ENCODE results near the gene TBC1D21.

The TBC1D21 gene

DNA sequence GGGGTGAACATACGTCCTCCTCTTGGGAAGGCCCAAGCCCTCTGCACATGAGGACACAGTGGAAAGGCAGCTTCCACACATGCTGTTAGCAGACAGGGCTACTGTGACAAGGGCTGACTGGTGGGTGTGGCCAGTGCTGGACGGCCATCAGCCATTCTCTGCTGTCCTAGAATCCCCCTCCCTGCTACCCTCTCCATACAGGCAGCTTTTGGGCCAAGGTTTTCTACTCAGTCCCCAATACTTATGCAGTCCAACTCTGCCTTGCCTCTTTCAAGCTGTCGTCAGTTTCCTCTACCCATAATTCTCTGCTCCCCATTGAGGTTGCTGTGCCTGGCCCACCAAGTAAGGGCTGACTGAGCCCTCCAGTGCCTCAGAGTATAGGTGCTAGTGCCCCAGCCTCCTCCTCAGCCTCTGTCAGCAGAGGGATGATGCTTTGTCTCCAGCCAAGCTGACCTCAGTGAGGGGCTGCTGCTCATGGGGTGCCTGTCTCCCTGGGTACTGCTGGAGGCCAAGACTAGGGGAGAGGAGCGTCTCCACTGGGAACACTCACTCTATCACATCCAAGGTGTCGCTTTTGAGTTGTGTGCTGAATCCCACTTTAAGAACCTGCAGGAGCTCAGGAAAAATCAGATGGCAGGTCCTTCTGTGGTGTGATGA lies 55.7 kb downstream of the TBC1D21 start:
- H3K9me2 ChIP-seq (replicated peaks; ENCODE audit: control insufficient read depth, low read length), result no peaks in the 10 kb centered on the region
- no peaks in the 10 kb centered on the region for H4K20me1 ChIP-seq (ENCODE audit: control insufficient read depth, insufficient read depth, low read depth, low read length)
- no peak overlapping the region for H3K4me3 ChIP-seq (ENCODE audit: low read length)
- no peaks in the 10 kb centered on the region for H3K79me2 ChIP-seq (ENCODE audit: control insufficient read depth, low read length)
- H3K4me1 ChIP-seq (ENCODE audit: control insufficient read depth, low read length), result no peaks in the 10 kb centered on the region
- H3K27me3 ChIP-seq (ENCODE audit: control insufficient read depth, low read length), result peaks cover 3% of the 10 kb centered on the region; the same call in 1 of the 2 replicates
- no peak overlapping the region for H3K27ac ChIP-seq (ENCODE audit: low read depth, low read length)
- TF ChIP-seq EZH2phosphoT487 (IDR thresholded peaks at IDR 0.05; ENCODE audit: borderline replicate concordance, low read length), result no peak
- TF ChIP-seq, protein P1, sequence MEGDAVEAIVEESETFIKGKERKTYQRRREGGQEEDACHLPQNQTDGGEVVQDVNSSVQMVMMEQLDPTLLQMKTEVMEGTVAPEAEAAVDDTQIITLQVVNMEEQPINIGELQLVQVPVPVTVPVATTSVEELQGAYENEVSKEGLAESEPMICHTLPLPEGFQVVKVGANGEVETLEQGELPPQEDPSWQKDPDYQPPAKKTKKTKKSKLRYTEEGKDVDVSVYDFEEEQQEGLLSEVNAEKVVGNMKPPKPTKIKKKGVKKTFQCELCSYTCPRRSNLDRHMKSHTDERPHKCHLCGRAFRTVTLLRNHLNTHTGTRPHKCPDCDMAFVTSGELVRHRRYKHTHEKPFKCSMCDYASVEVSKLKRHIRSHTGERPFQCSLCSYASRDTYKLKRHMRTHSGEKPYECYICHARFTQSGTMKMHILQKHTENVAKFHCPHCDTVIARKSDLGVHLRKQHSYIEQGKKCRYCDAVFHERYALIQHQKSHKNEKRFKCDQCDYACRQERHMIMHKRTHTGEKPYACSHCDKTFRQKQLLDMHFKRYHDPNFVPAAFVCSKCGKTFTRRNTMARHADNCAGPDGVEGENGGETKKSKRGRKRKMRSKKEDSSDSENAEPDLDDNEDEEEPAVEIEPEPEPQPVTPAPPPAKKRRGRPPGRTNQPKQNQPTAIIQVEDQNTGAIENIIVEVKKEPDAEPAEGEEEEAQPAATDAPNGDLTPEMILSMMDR (IDR thresholded peaks at IDR 0.05; ENCODE audit: low read depth, low read length, poor library complexity, severe bottlenecking), result no peak
- no peaks in the 10 kb centered on the region for H3K36me3 ChIP-seq (ENCODE audit: control insufficient read depth, low read length)
- H3K9me3 ChIP-seq (ENCODE audit: control insufficient read depth, insufficient read depth, low read length), result no peaks in the 10 kb centered on the region
- no peak overlapping the region for H3K4me2 ChIP-seq (ENCODE audit: low read length)
- H3F3A ChIP-seq (ENCODE audit: control insufficient read depth, insufficient read depth), result no peaks in the 10 kb centered on the region

DNA sequence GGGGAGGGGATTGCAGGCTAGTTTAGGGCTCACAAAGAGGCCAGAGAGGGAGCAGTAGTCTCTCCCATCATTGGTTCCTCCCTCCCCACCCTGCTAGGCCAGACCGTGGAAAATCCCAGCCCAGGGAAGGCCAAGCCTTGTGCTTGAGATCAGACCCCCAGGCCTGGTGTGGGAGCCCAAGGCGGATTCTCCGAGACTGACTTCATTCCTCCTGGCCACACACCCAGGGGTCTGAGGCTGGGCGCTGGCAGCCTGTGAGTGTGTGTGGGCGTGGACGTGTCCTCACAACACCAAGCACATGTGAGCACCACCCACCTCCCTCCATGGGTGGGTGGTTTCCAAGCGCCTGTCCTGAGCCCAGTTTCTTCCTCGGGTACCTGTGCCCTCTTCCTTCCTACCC lies 57.0 kb downstream of the TBC1D21 start:
- no peaks in the 10 kb centered on the region for H3K9me3 ChIP-seq (ENCODE audit: control insufficient read depth, insufficient read depth, low read length)
- TF ChIP-seq EZH2phosphoT487 (IDR thresholded peaks at IDR 0.05; ENCODE audit: borderline replicate concordance, low read length), result no peak
- TF ChIP-seq, protein P1 (IDR thresholded peaks at IDR 0.05; ENCODE audit: low read depth, low read length, poor library complexity, severe bottlenecking), result no peak
- no peak overlapping the region for H3K27ac ChIP-seq (ENCODE audit: low read depth, low read length)
- no peaks in the 10 kb centered on the region for H3K9me2 ChIP-seq (replicated peaks; ENCODE audit: control insufficient read depth, low read length)
- no peaks in the 10 kb centered on the region for H3K79me2 ChIP-seq (ENCODE audit: control insufficient read depth, low read length)
- no peak overlapping the region for H3K4me3 ChIP-seq (ENCODE audit: low read length)
- H3F3A ChIP-seq (ENCODE audit: control insufficient read depth, insufficient read depth), result no peaks in the 10 kb centered on the region
- H3K36me3 ChIP-seq (ENCODE audit: control insufficient read depth, low read length), result no peaks in the 10 kb centered on the region
- 0 out of 2 replicates have a peak, but pooled peaks cover 3% of the 10 kb centered on the region for H3K27me3 ChIP-seq (ENCODE audit: control insufficient read depth, low read length)
- H3K4me2 ChIP-seq (ENCODE audit: low read length), result no peak overlapping the region
- no peaks in the 10 kb centered on the region for H4K20me1 ChIP-seq (ENCODE audit: control insufficient read depth, insufficient read depth, low read depth, low read length)
- no peaks in the 10 kb centered on the region for H3K4me1 ChIP-seq (ENCODE audit: control insufficient read depth, low read length)

DNA sequence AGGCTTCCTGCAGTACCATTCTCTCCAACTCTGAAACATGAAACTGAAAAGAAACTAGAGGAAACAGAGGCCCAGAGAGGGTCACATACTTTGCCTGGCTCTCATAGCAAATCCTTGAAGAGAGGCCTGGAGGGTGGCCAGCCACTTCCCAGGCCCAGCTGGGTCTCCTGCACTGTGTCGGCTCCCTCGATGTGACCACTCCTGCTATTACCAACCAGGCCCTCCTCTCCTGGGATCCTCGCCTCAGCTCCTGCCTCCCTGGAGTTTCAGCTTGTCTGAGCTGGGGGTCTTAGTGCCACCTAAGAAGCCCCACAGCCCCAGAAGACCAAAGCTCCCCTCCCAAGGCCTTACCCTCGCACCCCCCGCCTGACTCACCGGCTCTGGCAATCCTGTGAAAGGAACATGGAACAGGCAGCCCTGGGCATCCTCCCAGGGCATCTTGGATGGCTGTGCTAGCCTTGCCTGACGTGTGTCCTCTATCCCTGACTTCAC lies 57.5 kb downstream of the TBC1D21 start:
- TF ChIP-seq, protein P1 (IDR thresholded peaks at IDR 0.05; ENCODE audit: low read depth, low read length, poor library complexity, severe bottlenecking), result no peak
- TF ChIP-seq EZH2phosphoT487 (IDR thresholded peaks at IDR 0.05; ENCODE audit: borderline replicate concordance, low read length), result no peak
- Histone ChIP-seq H3K4me1 (ENCODE audit: control insufficient read depth, low read length) (no peaks in the 10 kb centered on the region), H3K9me3 (ENCODE audit: control insufficient read depth, insufficient read depth, low read length) (no peaks in the 10 kb centered on the region), H3K4me2 (ENCODE audit: low read length) (no peak overlapping the region), H4K20me1 (ENCODE audit: control insufficient read depth, insufficient read depth, low read depth, low read length) (no peaks in the 10 kb centered on the region), H3K79me2 (ENCODE audit: control insufficient read depth, low read length) (no peaks in the 10 kb centered on the region), H3K27ac (ENCODE audit: low read depth, low read length) (no peak overlapping the region), H3K27me3 (ENCODE audit: control insufficient read depth, low read length) (0 out of 2 replicates have a peak, but pooled peaks cover 3% of the 10 kb centered on the region), H3K9me2 (replicated peaks; ENCODE audit: control insufficient read depth, low read length) (no peaks in the 10 kb centered on the region), H3K4me3 (ENCODE audit: low read length) (no peak overlapping the region), H3K36me3 (ENCODE audit: control insufficient read depth, low read length) (no peaks in the 10 kb centered on the region), H3F3A (ENCODE audit: control insufficient read depth, insufficient read depth) (no peaks in the 10 kb centered on the region)

All from DOHH2 (cell line).